Motor neuron (in vitro differentiated cells): ENCODE results near the gene SPHKAP. TPM values are rescaled to one million over a fixed set of nuclear protein-coding genes. Genes with fewer than 3 reads are reported as not detected.
A peak's percentile ranks its signal among the peaks of the same experiment; 100 is the strongest.
"Not testable (repeated sequence)": the region's sequence is repeated elsewhere in the genome, so short reads cannot be mapped to it uniquely, and the experiment has no call there.

ENCODE experiments used
- ATAC-seq, 8 experiments: fragments of 200-7000 bp; cut with Tn5 transposase; replicated peaks in 6 of 8; 2 replicates each; pipeline ENCODE4 v1.8.0; 2021; ENCODE audit warnings: mild to moderate bottlenecking in 8 of 8, moderate library complexity in 8 of 8
- H3K27ac ChIP-seq, 2 donors: fragments of 250-450 bp; sonication (Bioruptor Pico); 2 replicates each; pipeline ENCODE4 v1.9.0; 2021; ENCODE audit warnings: antibody characterized with exemption in 2 of 2, mild to moderate bottlenecking in 2 of 2, moderate library complexity in 1 of 2
- H3K4me1 ChIP-seq, 2 donors: fragments of 250-450 bp; sonication (Bioruptor Pico); replicated peaks in 1 of 2; 2 replicates each; pipeline ENCODE4 v1.6.1; 2021; ENCODE audit warnings: antibody characterized with exemption in 2 of 2, mild to moderate bottlenecking in 2 of 2, moderate library complexity in 1 of 2
- H3K4me3 ChIP-seq, 5 donors: fragments of 250-450 bp; sonication (Bioruptor Pico); 2 replicates each; pipeline ENCODE4 v1.9.0; 2021; ENCODE audit warnings: antibody characterized with exemption in 5 of 5, mild to moderate bottlenecking in 5 of 5, moderate library complexity in 4 of 5
- WGBS, 10 experiments: fragments of 450-650 bp; shearing (Covaris generic); methylation state at CpG; one replicate each; pipeline ENCODE4 v1.0.0; 2022; 5-methylcytosine and 5-hydroxymethylcytosine counted together
- in situ Hi-C, 9 experiments: fragments of 400-800 bp; cut with MboI; loops; one replicate each; pipeline ENCODE4 v1.15.0; 2021; ENCODE audit warnings: low sequenced_read_pairs in 9 of 9, low pct_unique_long_range_greater_than_20kb in 2 of 9; ENCODE audit not compliant: unreplicated experiment in 9 of 9
- total RNA-seq, 8 experiments: library from RNA; unstranded; fragments of 300-600 nt; gene quantifications; 2 replicates each; pipeline versions ENCODE4 v1.2.3 to v1.2.4, GENCODE V29; 2022

The SPHKAP gene
- total RNA-seq, 8 experiments from 2014 or later = 0.04 to 8.2 (median 0.40) TPM

DNA sequence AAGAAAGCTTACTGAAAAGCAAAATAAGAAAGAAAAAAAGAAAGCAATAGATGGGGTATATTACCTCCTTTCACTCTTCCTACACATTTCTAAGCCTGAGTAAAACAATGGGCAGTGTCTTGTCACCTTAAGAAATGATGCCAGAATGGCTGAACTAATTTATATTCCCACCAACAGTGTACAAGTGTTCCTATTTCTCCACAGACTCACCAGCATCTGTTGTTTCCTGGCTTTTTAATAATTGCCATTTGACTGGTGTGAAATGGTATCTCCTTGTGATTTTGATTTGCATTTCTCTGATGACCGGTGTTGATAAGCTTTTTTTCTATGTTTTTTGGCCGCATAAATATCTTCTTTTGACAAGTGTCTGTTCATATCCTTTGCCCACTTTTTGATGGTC, 98.4 kb downstream of the SPHKAP start:
- in situ Hi-C loops = no loop called here
- Histone ChIP-seq H3K27ac (no peak overlapping the region), H3K4me1 (no peaks in the 10 kb centered on the region), H3K4me3 (no peak overlapping the region)
- ATAC-seq = no peak
- 48 to 100% (median 82%) methylated on average over 1 to 2 of the region's 2 CpGs for WGBS, 10 experiments

DNA sequence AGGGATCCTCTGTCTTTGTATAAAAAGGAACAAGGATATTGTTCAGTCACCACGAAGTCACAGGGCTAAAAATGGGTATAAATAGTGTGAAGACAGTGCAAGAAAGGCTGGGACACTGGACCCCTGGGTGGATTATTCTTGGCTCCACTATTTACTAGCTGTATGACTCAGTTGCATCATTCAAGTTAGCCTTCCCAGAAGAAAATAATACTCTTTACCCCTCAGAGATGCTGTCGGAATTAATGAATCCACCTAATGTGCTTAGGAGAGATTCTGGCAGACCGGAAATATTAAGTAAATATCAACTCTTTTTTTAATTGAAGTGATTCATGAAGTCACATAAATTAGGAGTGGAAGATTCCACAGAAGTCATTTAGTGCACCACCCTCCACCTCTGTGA, 98.9 kb downstream of the SPHKAP start:
- H3K27ac ChIP-seq = no peak overlapping the region
- ATAC-seq = no peak
- H3K4me1 ChIP-seq = no peaks in the 10 kb centered on the region
- WGBS, 10 experiments = 17 to 85% (median 65%) methylated on average over 1 to 3 of the region's 3 CpGs; no CpG with 5 or more reads in 1 of the 10 experiments
- no peak overlapping the region for H3K4me3 ChIP-seq
- in situ Hi-C loops = no loop called here

DNA sequence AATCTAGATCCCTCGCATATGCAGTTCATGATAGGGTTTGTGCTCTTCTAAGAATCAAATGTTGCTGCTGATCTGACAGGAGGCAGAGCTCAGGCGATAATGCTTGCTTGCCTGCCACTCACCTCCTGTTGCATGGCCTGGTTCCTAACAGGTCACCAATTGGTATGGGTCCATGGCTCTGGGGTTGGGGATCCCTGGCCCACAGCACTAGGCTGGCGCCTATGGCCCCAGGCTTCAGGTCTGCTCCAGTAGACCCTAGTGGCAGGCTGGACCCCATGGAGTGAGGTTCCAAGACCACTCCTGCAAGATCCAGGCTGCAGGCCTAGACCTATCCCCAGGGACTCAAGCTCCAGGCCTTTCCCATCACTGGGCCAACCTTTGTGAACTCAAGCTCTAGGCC, 102.3 kb downstream of the SPHKAP start:
- 80 to 100% (median 92%) methylated on average over 1 of the region's 3 CpGs; no CpG with 5 or more reads in 6 of the 10 experiments for WGBS, 10 experiments
- no peak overlapping the region for H3K4me3 ChIP-seq
- H3K27ac ChIP-seq = no peak overlapping the region
- H3K4me1 ChIP-seq = no peaks in the 10 kb centered on the region
- no peak for ATAC-seq
- in situ Hi-C loops = no loop called here

DNA sequence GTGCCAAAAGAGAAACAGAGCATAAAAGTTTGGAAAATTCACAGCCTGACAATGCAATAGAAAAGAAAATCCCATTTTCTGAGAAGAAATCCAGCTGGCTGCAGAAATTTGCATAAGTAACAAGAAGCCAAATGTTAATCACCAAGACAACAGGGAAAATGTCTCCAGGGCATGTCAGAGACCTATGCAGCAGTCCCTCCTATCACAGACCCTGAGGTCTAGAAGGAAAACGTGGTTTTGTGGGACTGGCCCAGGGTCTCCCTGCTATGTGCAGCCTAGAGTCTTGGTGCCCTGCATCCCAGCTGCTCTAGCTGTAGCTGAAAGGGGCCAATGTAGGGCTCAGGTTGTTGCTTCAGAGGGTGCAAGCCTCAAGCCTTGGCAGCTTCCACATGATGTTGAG, 104.8 kb downstream of the SPHKAP start:
- 0 to 54% (median 28%) methylated on average over 1 of the region's 1 CpG; no CpG with 5 or more reads in 4 of the 10 experiments for WGBS, 10 experiments
- H3K27ac ChIP-seq, H3K4me1 ChIP-seq, in situ Hi-C loops, H3K4me3 ChIP-seq: not testable (repeated sequence)
- peak in 3 of 8 experiments; percentile 73 to 86 (median 77) for ATAC-seq

DNA sequence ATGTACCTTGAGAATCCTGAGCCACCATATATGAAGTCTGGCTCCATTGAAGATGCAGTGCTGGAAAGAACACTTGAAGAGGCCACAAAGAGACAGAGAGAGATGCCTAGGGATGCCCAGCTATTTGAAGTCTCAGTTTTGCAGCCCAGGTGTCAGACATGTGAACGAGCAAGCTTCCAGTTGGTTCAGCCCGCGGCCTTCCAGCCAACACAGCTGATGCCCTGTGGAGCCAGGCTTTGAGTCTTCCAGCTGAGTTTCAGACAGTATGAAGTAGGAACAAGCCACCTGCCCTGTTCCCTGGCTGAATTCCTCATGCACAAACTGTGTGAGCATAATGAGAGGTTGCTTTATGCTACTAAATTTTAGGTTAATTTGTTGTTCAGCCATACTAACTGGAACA, 108.8 kb downstream of the SPHKAP start:
- WGBS, 10 experiments = 37 to 100% (median 90%) methylated on average over 1 to 3 of the region's 3 CpGs; no CpG with 5 or more reads in 3 of the 10 experiments
- Histone ChIP-seq H3K4me3 (no peak overlapping the region), H3K4me1 (no peaks in the 10 kb centered on the region), H3K27ac (no peak overlapping the region)
- no peak for ATAC-seq
- in situ Hi-C loops = loop anchor here in 1 of 9 experiments (25.0 kb wide), 1 partner anchor 590 kb away; no protein-coding TSS in a partner anchor

DNA sequence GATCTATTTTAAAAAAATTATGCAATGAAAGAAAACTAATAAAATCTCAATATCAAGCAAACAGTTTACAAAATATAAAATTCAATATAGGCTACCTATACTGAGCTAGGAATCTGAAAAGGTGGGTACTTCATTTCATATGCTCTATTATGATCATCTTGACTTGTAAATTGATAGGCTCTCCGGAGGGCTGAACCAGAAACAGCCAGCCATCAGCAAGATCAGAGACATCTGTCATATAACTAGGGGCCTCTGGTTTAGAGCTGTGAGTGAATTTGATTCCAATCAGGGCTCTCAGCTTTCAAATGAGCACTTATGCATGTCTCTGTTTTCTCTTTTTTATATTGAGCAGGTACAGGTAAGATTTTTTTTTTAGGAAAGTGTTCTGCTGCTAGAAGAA, 114.2 kb downstream of the SPHKAP start:
- Histone ChIP-seq H3K4me3 (no peak overlapping the region), H3K27ac (no peak overlapping the region), H3K4me1 (peaks cover 0 to 6% of the 10 kb centered on the region in 2 donors)
- WGBS, 10 experiments = 0 to 90% (median 25%) methylated on average over 1 of the region's 1 CpG; no CpG with 5 or more reads in 3 of the 10 experiments
- no peak for ATAC-seq
- in situ Hi-C loops = loop anchor here in 1 of 9 experiments (25.0 kb wide), 1 partner anchor 595 kb away; no protein-coding TSS in a partner anchor

DNA sequence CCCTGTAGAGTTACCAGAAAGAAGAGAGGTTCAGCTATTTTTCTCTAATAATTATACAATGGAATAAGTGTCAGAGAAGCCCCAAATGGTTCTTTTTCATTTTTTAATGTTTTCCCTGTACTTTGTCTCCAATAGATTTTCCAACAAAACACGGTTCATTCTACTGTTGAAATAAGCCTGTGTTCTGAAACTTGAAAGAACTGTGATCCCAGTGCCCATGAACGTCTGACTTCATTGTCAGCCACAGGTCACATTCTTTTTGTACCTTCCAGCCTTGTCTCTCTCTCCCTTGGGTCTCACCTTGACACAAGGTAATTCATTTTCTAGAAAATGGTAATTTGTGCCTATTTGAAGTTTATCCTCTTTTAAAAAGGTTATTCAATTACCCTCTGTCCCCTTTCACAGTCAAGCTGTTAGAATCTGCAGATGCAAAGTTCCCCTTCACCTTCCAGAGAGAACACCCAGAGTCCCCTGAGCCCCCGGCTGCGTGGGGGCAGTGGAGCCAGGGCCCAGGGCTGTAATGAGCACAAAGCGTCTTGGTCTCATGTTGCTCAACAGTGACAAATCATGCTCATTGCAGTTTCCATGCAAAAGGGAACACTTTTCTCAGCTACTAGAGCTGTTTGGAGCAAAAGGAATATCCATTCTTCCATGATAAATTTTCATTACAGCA, 115.2 kb downstream of the SPHKAP start:
- ATAC-seq = no peak

DNA sequence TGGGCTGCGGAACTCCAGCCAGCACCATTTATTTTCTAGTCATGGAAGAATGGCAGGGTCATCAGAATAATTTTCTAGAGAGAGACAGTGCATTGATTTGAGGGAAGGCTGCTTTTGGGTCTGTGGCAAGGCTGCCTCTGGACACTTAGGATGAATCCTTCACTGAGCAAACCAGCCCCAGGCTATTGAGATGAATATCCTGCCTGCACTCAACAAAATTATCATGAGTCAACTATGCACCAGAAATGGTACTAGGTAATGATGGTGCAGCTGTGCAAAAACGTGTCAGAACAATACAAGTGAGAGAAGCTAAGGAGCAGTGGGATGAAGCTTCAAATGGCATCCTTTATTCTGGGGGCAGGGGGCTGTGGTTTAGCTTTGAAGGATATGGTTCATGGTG, 115.8 kb downstream of the SPHKAP start:
- Histone ChIP-seq H3K27ac (no peak overlapping the region), H3K4me1 (peaks cover 0 to 6% of the 10 kb centered on the region in 2 donors), H3K4me3 (no peak overlapping the region)
- peak in 3 of 8 experiments; percentile 33 to 84 (median 58) for ATAC-seq
- WGBS, 10 experiments = 0 to 90% (median 13%) methylated on average over 1 to 2 of the region's 2 CpGs; no CpG with 5 or more reads in 2 of the 10 experiments
- in situ Hi-C loops = loop anchor here in 1 of 9 experiments (25.0 kb wide), 1 partner anchor 597 kb away; no protein-coding TSS in a partner anchor

More for the DNA sequence above, 115.2 kb downstream of the SPHKAP start:
- 27 to 79% (median 61%) methylated on average over 1 to 5 of the region's 5 CpGs; no CpG with 5 or more reads in 1 of the 10 experiments for WGBS, 10 experiments
- no peak overlapping the region for H3K4me3 ChIP-seq
- in situ Hi-C loops = loop anchor here in 1 of 9 experiments (25.0 kb wide), 1 partner anchor 596 kb away; no protein-coding TSS in a partner anchor
- no peak overlapping the region for H3K27ac ChIP-seq
- H3K4me1 ChIP-seq = peaks cover 0 to 6% of the 10 kb centered on the region in 2 donors

DNA sequence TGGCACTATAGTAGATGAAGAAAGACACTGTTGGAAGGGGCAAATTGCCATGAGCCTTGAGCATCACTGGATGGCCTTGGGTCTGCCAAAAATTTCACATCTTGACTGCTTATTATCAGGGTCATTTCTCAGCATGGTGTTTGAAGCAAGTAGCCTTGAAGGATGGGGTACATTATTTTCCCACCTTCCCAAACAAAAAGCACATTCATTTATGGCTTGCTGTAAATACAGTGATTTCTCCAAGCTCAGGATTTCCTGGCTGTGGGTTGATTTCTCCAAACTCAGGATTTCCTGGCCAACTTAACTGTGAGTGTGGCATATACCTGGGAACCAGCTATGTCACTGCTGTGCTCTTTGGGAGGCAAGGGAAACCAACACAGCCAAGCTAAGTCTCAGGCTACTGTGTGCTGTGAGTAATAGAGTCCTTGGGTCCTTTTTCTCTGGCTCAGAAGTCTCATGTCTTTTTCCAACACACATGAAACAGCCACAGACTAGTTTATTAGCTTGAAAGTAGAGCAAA, 116.6 kb downstream of the SPHKAP start:
- Histone ChIP-seq H3K27ac (no peak overlapping the region), H3K4me1 (peaks cover 0 to 6% of the 10 kb centered on the region in 2 donors), H3K4me3 (no peak overlapping the region)
- in situ Hi-C loops = loop anchor here in 1 of 9 experiments (25.0 kb wide), 1 partner anchor 597 kb away; no protein-coding TSS in a partner anchor
- no peak for ATAC-seq

DNA sequence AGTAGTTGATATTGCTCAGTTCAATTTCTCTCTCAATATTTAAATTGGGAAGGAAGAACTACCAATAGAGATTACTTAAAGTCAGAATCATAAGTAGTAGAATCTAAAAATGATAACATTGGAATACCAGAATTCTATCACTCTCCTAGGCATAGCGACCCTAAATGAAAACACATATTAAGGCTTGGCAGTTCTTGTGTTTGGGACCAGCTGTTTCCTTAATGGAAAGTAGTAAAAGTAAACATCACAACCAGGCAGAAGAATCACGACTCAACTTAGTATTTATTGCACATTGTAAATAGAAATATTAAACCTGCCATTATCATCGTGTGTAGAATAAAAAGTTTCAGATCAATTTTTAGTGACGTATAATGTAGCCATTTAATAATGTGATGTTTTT, 117.5 kb downstream of the SPHKAP start:
- 37 to 85% (median 59%) methylated on average over 1 to 4 of the region's 4 CpGs for WGBS, 10 experiments
- in situ Hi-C loops = loop anchor here in 1 of 9 experiments (25.0 kb wide), 1 partner anchor 598 kb away; no protein-coding TSS in a partner anchor
- Histone ChIP-seq H3K27ac (no peak overlapping the region), H3K4me3 (no peak overlapping the region), H3K4me1 (peaks cover 0 to 6% of the 10 kb centered on the region in 2 donors)
- no peak for ATAC-seq

DNA sequence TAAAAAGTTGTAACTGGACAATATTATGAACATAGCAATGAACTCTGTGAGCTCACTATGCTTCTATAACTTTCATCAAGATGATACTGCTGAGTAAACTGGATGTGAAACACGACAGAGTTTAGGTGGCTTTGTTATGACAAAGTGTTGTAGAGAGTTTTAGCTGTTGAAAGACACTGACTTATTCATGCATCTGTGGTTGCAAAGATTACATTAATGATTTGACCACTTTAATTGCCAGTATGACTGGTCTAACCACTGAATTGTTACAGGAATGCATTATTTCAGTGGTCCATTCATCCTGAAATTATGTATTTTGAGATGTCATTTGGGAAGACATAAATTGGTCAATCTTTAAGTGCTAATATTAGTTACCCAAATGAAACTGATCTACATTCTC, 117.9 kb downstream of the SPHKAP start:
- 0 to 80% (median 37%) methylated on average over 1 of the region's 1 CpG; no CpG with 5 or more reads in 4 of the 10 experiments for WGBS, 10 experiments
- in situ Hi-C loops = loop anchor here in 1 of 9 experiments (25.0 kb wide), 1 partner anchor 599 kb away; no protein-coding TSS in a partner anchor
- Histone ChIP-seq H3K4me1 (peaks cover 0 to 6% of the 10 kb centered on the region in 2 donors), H3K4me3 (no peak overlapping the region), H3K27ac (no peak overlapping the region)
- no peak for ATAC-seq

DNA sequence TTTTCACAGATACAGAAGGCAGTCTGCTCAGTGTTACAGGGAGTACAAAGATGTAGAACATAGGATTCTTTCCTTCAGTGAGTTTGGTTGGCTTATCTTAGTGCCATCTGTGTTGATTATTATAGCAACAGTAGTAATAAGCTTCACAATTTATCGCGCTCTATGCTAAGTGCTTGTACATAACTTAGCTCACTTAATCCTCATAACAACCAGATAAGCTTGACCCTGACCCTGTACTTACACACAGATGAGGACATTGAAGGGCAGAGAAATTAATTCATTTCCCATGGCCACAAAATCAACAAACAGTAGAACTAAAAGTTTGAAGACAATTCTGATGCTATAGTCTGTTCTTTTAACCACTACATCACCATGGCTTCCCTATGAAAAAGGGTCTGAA, 121.8 kb downstream of the SPHKAP start:
- in situ Hi-C loops = loop anchor here in 1 of 9 experiments (25.0 kb wide), 1 partner anchor 603 kb away; no protein-coding TSS in a partner anchor
- Histone ChIP-seq H3K4me1 (no peaks in the 10 kb centered on the region), H3K27ac (no peak overlapping the region), H3K4me3 (no peak overlapping the region)
- no peak for ATAC-seq
- WGBS, 10 experiments = 83 to 100% (median 100%) methylated on average over 1 to 2 of the region's 2 CpGs; no CpG with 5 or more reads in 4 of the 10 experiments
